Activated CD8-positive, alpha-beta memory T cell treated with anti-CD3 and anti-CD28 coated beads, Interleukin-2, amount 50 U/mL, for 1 hour (primary cell): Measurements from ENCODE around the gene APBA2.
"Not testable (repeated sequence)": the region's sequence is repeated elsewhere in the genome, so short reads cannot be mapped to it uniquely, and the experiment has no call there.

ENCODE experiments used
- DNase-seq: peaks from one replicate; pipeline ENCODE4 v3.0.0-alpha.2; 2020; ENCODE audit errors: extremely low read depth

APBA2 gene

GRCh38 chr15:29035336-29036285 lies 149.8 kb downstream of the APBA2 start:
- no peak for DNase-seq

GRCh38 chr15:29037997-29038705 lies 152.4 kb downstream of the APBA2 start:
- no peak for DNase-seq

DNA sequence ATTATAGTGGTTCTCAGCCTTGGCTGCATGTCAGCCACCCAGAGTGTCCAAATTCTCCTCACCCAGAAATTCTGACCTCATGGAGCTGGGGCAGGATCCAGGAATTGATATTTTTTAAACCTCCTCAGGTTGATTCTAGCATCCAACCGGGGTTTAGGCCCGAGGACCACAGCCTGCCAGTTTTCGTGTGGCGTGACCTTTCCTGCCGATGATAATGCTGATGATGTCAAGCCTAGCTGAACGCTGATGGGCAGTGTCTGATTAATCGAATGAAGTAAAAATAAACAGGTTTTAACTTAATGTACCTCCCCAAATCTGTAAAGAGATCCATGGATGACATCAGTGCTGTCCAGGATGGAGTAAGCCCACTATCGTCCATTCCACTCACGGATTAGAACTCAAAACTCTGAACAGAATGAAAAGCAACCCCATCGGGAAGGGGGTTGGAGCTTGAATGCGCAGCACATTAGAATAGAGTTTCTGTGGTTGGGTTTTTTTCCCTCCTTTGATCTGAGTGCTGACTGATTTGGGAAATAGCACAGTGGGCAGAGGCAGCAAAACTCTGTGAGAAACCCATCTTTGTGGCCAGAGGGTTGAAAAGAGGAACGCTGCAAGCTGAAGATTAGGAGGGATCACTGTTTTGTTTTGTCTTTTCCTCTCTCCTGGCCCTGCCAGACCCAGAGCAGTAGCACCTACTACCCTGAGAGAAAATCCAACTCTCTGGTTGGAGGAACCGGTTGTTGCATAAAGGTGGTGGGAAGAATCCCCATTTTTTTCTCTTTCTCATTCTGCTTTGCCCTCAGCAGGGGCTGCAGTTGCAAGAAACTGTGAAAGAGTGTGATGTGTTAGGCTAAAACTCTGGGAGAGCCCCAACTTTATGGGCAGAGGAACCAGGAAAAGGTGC lies 153.9 kb downstream of the APBA2 start:
- no peak for DNase-seq

- DNase-seq, result no peak
These were observed 154.6 kb downstream of the APBA2 start for GRCh38 chr15:29040370-29040751.

DNA sequence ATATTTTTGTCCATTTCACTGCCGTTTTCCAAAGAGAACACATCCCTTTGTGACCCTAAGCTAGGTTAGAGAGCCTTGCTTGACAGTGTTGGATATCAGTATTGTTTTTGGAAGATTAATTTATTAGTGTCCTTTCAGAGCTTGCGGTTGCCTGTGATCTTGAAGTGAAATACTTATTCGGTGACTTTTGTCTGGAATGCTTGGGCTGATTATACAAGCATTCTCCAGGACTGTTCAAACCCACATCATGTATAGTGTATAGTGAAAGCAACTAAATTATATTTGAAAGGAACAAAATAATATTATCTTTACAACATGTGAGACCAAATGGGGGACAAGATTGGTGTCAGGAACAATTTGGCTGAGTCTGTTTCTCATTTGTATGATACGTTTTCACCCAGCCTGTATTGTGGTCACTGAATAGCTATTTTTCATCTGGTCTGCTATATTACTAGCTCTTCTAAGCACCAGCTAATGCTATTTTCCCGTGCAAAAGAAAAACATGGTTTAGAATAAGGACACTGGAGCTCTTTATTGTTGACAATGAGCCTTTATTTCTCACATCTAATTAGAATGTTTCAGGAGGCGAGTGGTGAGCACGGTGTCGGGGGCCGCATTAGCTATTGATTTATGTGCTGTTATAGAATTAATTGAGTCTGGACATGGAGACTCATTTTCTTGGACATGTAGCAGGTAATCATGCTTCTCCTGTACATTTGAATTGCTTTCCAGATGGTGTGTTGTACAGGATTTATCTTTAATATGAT lies 158.1 kb downstream of the APBA2 start:
- no peak for DNase-seq

DNA sequence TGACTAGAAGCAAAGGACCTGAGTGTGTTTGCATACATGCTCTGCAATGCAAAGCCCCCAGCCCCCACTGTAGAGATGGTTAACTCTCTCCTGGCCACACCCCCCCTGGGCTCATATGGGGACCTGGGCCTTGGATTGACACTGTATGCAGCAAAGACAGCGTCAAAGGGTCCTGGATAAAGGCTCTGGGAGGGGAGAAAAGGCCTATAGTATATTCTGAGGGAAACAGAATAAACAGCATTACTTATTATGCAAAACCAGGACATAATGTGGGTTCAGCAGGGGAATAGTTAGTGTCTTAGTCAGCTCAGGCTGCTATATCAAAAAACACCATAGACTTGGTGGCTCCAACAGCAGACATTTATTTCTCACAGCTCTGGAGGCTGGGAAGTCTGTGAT lies 158.7 kb downstream of the APBA2 start:
- DNase-seq, result no peak

GRCh38 chr15:29045161-29045560 lies 159.4 kb downstream of the APBA2 start:
- not testable (repeated sequence) for DNase-seq

DNA sequence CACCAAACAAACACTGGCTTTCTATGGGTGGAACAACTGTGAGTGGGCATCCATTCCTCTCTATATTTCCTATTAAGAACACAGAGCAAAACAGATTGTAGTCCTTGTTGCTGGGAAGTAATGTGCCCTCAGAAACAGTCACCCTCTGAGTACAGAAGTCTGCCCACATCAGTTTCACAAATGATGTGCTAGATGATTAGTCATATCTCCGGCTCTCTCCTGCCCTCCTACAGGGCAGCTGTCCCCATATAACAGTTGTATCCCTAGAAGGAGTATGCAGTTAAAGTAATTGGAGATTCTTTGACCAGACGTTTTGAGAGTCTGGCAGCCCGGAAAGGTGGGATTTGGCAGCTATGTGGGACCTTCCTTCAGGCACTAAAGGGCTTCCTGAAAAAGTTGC lies 159.9 kb downstream of the APBA2 start:
- no peak for DNase-seq

GRCh38 chr15:29046281-29046810 lies 160.6 kb downstream of the APBA2 start:
- DNase-seq, result no peak

GRCh38 chr15:29046977-29047376 lies 161.2 kb downstream of the APBA2 start:
- no peak for DNase-seq

GRCh38 chr15:29048011-29048410 lies 162.2 kb downstream of the APBA2 start:
- DNase-seq, result no peak

GRCh38 chr15:29050870-29051269 lies 165.1 kb downstream of the APBA2 start:
- no peak for DNase-seq

DNA sequence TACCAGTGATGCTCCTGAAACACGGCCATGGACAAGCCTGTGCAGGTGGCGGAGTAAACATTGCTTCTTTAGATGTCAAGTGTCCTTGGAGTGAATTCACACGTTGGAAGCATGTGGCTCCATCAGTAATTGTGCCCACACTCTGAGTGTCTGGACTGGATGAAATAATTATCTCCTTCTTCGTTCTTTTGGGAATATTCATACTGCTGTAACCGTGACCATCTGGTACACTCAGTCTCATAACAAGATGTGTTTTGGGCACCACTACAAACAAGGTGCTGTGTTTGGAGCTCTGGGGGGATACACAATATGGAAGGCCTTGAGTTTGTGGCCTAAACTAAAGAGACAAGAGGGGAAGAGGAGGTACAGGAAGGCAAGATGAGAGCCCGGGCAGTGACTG lies 165.6 kb downstream of the APBA2 start:
- DNase-seq, result no peak

- DNase-seq, result no peak
These were observed 167.2 kb downstream of the APBA2 start for GRCh38 chr15:29053006-29053405.

- DNase-seq, result no peak
These were observed 167.9 kb downstream of the APBA2 start for GRCh38 chr15:29053661-29054131.

DNA sequence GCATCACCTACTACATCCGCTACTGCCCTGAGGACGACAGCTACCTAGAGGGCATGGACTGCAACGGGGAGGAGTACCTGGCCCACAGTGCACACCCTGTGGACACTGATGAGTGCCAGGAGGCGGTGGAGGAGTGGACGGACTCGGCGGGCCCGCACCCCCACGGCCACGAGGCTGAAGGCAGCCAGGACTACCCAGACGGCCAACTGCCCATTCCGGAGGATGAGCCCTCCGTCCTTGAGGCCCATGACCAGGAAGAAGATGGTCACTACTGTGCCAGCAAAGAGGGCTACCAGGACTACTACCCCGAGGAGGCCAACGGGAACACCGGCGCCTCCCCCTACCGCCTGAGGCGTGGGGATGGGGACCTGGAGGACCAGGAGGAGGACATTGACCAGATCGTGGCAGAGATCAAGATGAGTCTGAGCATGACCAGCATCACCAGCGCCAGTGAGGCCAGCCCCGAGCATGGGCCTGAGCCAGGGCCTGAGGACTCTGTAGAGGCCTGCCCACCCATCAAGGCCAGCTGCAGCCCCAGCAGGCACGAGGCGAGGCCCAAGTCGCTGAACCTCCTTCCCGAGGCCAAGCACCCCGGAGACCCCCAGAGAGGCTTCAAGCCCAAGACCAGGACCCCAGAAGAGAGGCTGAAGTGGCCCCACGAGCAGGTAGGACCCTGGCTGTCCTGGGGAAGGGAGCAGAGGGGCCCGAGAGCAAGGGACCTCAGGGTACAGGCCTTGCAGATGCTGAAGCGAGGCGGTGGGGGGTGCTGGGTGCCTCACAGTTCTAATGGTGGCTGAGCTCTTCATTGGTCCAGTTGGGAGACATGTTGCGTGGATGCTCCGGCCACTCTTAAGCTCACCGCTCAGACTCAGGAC lies 168.6 kb downstream of the APBA2 start:
- no peak for DNase-seq

DNA sequence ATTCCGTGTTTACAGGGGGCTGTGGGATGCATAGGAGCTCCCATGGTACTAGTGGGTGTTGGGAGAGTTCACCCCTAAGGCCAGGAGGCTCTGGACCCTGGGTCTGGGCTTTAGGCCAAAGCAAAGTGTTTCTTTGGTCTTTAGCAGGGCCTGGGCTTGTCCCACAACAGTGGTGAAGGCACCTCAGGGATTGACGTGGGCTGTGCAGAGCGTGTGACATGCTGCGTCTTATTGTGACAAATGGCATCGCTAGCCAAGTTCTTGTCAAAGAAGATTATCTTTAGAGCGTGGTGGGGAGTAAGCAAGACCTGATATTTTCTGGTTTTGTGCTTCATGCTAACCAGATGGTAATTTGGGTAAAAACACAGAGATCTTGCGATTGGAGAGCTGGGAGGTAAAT lies 170.1 kb downstream of the APBA2 start:
- no peak for DNase-seq

- DNase-seq, result no peak
These were observed 171.2 kb downstream of the APBA2 start for GRCh38 chr15:29056839-29057450.

- no peak for DNase-seq
These were observed 172.1 kb downstream of the APBA2 start for GRCh38 chr15:29057856-29058255.
